Brain microvascular endothelial cell (primary cell): ENCODE measurements around the gene TET2.

Experiments used
- DNase-seq: peaks from one replicate; pipeline ENCODE4 v3.0.0-alpha.2; 2020
- H3K27ac ChIP-seq: fragments of 250-450 bp; sonication (Bioruptor Pico); 2 replicates; pipeline ENCODE4 v1.5.1; 2020; ENCODE audit warnings: mild to moderate bottlenecking, moderate library complexity
- H3K27me3 ChIP-seq: fragments of 250-450 bp; sonication (Bioruptor Pico); replicated peaks from 2 replicates; pipeline ENCODE4 v1.5.1; 2020; ENCODE audit warnings: mild to moderate bottlenecking
- H3K36me3 ChIP-seq: fragments of 250-450 bp; sonication (Bioruptor Pico); replicated peaks from 2 replicates; pipeline ENCODE4 v1.5.1; 2020; ENCODE audit warnings: mild to moderate bottlenecking
- H3K4me3 ChIP-seq: 2 replicates; pipeline ENCODE4 v1.5.1; 2011; ENCODE audit warnings: low read depth, mild to moderate bottlenecking, control low read depth, low read length, moderate library complexity
- CTCF ChIP-seq: IDR thresholded peaks from 2 replicates; pipeline ENCODE4 v1.5.1; 2011; ENCODE audit warnings: low read depth, mild to moderate bottlenecking, moderate library complexity, low read length, control low read depth, inconsistent platforms; ENCODE audit errors: missing control alignments
- in situ Hi-C: cut with HindIII; loops from 2 replicates; pipeline ENCODE4 v1.10.0; 2017; ENCODE audit warnings: low sequenced_read_pairs, low pct_ligation_motif_present

The TET2 gene

GRCh38 chr4:105277702-105278101, 131.0 kb downstream of the TET2 start:
- TF ChIP-seq CTCF, result no peak
- in situ Hi-C loops, result no loop called here
- DNase-seq, result no peak
- no peak overlapping the region for H3K27ac ChIP-seq
- no peaks in the 10 kb centered on the region for H3K27me3 ChIP-seq
- peaks cover 16% of the 10 kb centered on the region for H3K36me3 ChIP-seq
- no peak overlapping the region for H3K4me3 ChIP-seq

DNA sequence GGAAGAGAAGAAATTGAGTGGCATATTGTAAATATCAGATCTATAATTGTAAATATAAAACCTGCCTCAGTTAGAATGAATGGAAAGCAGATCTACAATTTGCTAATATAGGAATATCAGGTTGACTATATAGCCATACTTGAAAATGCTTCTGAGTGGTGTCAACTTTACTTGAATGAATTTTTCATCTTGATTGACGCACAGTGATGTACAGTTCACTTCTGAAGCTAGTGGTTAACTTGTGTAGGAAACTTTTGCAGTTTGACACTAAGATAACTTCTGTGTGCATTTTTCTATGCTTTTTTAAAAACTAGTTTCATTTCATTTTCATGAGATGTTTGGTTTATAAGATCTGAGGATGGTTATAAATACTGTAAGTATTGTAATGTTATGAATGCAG, 132.6 kb downstream of the TET2 start:
- H3K27ac ChIP-seq, result no peak overlapping the region
- no peak for TF ChIP-seq CTCF
- H3K27me3 ChIP-seq, result no peaks in the 10 kb centered on the region
- H3K4me3 ChIP-seq, result no peak overlapping the region
- in situ Hi-C loops, result no loop called here
- peaks cover 14% of the 10 kb centered on the region for H3K36me3 ChIP-seq
- no peak for DNase-seq

DNA sequence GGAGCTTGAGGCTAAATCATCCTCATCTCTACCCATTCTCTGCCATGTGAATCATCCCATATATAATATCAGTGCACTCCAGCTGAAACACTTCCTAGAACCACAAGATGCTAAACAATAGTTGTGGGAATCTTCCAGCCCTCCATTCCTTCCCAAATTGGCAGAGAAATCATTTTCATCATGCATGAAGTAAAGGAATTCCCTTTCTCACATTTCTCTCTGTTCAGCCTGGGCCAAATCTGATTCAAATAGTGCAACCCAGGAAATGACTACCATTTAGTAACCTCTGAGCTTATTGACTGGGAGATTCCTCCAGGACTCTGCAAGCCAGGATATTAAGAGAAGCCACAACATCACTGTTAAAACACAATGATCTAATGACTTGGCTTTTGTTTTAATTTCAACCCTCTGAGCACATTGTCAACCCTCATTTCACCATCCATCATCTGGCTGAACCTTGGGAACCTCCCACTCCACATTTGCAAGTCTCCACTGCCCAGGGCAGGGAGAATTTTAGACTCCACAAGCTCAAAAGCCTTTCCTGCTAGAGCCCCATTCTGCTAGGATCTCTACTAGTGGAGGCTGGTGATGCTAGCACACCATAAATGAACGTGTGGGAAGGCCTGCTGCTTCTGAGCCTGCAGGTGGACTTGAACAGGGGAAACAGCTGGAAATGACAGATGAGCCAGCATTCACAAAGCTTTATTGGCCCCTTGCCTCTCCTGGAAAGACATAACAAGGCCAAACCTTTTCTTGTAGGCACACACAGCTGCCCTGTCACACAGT, 133.9 kb downstream of the TET2 start:
- Histone ChIP-seq H3K27me3 (no peaks in the 10 kb centered on the region), H3K4me3 (no peak overlapping the region), H3K27ac (peak overlapping the region; percentile 42), H3K36me3 (peaks cover 9% of the 10 kb centered on the region)
- in situ Hi-C loops, result no loop called here
- TF ChIP-seq CTCF, result no peak
- peak; percentile 64 for DNase-seq

- Histone ChIP-seq H3K27ac (no peak overlapping the region), H3K27me3 (no peaks in the 10 kb centered on the region), H3K36me3 (peaks cover 3% of the 10 kb centered on the region), H3K4me3 (no peak overlapping the region)
- in situ Hi-C loops, result no loop called here
- no peak for TF ChIP-seq CTCF
- no peak for DNase-seq
Observed at GRCh38 chr4:105281124-105281415, 134.4 kb downstream of the TET2 start.

GRCh38 chr4:105282489-105282888, 135.8 kb downstream of the TET2 start:
- TF ChIP-seq CTCF, result no peak
- in situ Hi-C loops, result no loop called here
- H3K4me3 ChIP-seq, result no peak overlapping the region
- H3K27ac ChIP-seq, result no peak overlapping the region
- H3K36me3 ChIP-seq, result no peaks in the 10 kb centered on the region
- H3K27me3 ChIP-seq, result no peaks in the 10 kb centered on the region
- DNase-seq, result no peak

DNA sequence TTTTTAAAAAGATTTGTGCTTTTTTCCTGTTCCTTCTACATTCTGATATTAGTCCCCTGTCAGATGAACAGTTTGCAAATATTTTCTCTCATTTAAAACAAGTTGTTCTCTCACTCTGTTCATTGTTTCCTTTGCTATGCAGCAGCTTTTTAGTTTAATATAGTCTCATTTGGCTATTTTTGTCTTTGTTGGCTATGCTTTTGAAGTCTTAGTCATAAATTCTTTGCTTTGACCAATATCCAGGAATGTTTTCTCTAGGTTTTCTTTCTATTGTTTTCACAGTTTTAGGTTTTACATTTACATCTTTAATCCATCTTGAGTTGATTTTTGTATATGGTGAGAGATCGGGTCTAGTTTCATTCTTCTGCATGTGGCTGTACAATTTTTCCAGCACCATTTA, 136.8 kb downstream of the TET2 start:
- no peaks in the 10 kb centered on the region for H3K36me3 ChIP-seq
- no peak for TF ChIP-seq CTCF
- DNase-seq, result no peak
- H3K27me3 ChIP-seq, result no peaks in the 10 kb centered on the region
- H3K27ac ChIP-seq, result no peak overlapping the region
- no peak overlapping the region for H3K4me3 ChIP-seq
- in situ Hi-C loops, result no loop called here
